Activated CD8-positive, alpha-beta memory T cell treated with anti-CD3 and anti-CD28 coated beads, Interleukin-2, amount 10 ng/mL, durations not matched to agents 7 days and 5 days (primary cell): ENCODE measurements around the gene ELF2. TPM values are rescaled to one million over a fixed set of nuclear protein-coding genes. Genes with fewer than 3 reads are reported as not detected.
"Not testable (repeated sequence)": the region's sequence is repeated elsewhere in the genome, so short reads cannot be mapped to it uniquely, and the experiment has no call there.

Experiments used
- ATAC-seq: fragments of 150-1000 bp; cut with Tn5 transposase; one replicate; pipeline ENCODE4 v1.10.0; 2021; ENCODE audit warnings: moderate library complexity
- CTCF ChIA-PET: fragments of 350-600 bp; sonication (Branson Sonifier 250); formaldehyde crosslinking; loops from one replicate; lab custom pipeline; 2021; ENCODE audit warnings: antibody characterized with exemption; lab: Charles Lee
- DNase-seq: peaks from one replicate; pipeline ENCODE4 v3.0.0-alpha.2; 2020
- H3K27ac Mint-ChIP-seq: one replicate; pipeline ENCODE4 v1.8.0; 2021; ENCODE audit warnings: mild to moderate bottlenecking, mixed read lengths
- H3K27me3 Mint-ChIP-seq: one replicate; pipeline ENCODE4 v1.8.0; 2021; ENCODE audit warnings: mixed read lengths
- H3K36me3 Mint-ChIP-seq: one replicate; pipeline ENCODE4 v1.8.0; 2021; ENCODE audit warnings: mild to moderate bottlenecking, mixed read lengths
- H3K4me1 Mint-ChIP-seq: one replicate; pipeline ENCODE4 v1.8.0; 2021; ENCODE audit warnings: mixed read lengths
- H3K4me3 Mint-ChIP-seq: one replicate; pipeline ENCODE4 v1.8.0; 2021; ENCODE audit warnings: mild to moderate bottlenecking, moderate library complexity, mixed read lengths
- H3K9me3 Mint-ChIP-seq: one replicate; pipeline ENCODE4 v1.8.0; 2022; ENCODE audit warnings: low read depth, mixed read lengths
- total RNA-seq, 2 experiments: library from RNA; stranded (reverse); gene quantifications; one replicate each; pipeline ENCODE4 v1.2.3, GENCODE V29; 2021

Gene ELF2
- total RNA-seq, 2 experiments from 2014 or later = 27.3 to 39.8 TPM

GRCh38 chr4:139115226-139115625 is 61.8 kb downstream of the ELF2 start:
- DNase-seq = no peak
- Mint-ChIP-seq H3K27me3 (no peaks in the 10 kb centered on the region), H3K27ac (no peak overlapping the region), H3K4me1 (no peaks in the 10 kb centered on the region), H3K36me3 (peaks cover 5% of the 10 kb centered on the region), H3K9me3 (no peaks in the 10 kb centered on the region), H3K4me3 (no peak overlapping the region)
- ATAC-seq = no peak
- CTCF ChIA-PET = no interaction called here

GRCh38 chr4:139114795-139115194 is 62.2 kb downstream of the ELF2 start:
- H3K4me3 Mint-ChIP-seq, ATAC-seq, H3K4me1 Mint-ChIP-seq, H3K9me3 Mint-ChIP-seq, H3K36me3 Mint-ChIP-seq, H3K27ac Mint-ChIP-seq, H3K27me3 Mint-ChIP-seq, DNase-seq, CTCF ChIA-PET: not testable (repeated sequence)

GRCh38 chr4:139112650-139113049 is 64.4 kb downstream of the ELF2 start:
- peaks cover 5% of the 10 kb centered on the region for H3K36me3 Mint-ChIP-seq
- H3K4me3 Mint-ChIP-seq = no peak overlapping the region
- DNase-seq (no peak), ATAC-seq (no peak)
- H3K27ac Mint-ChIP-seq = no peak overlapping the region
- CTCF ChIA-PET = no interaction called here
- H3K9me3 Mint-ChIP-seq = no peaks in the 10 kb centered on the region
- H3K27me3 Mint-ChIP-seq = no peaks in the 10 kb centered on the region
- no peaks in the 10 kb centered on the region for H3K4me1 Mint-ChIP-seq

GRCh38 chr4:139108567-139109128 is 68.4 kb downstream of the ELF2 start:
- H3K9me3 Mint-ChIP-seq = no peaks in the 10 kb centered on the region
- H3K27me3 Mint-ChIP-seq = no peaks in the 10 kb centered on the region
- ATAC-seq (no peak), DNase-seq (no peak)
- H3K27ac Mint-ChIP-seq = no peak overlapping the region
- H3K36me3 Mint-ChIP-seq = no peaks in the 10 kb centered on the region
- H3K4me1 Mint-ChIP-seq = no peaks in the 10 kb centered on the region
- no peak overlapping the region for H3K4me3 Mint-ChIP-seq
- CTCF ChIA-PET = interaction anchor here (1.1 kb wide), 1 partner anchor 10 kb away, joined by 3 read pairs; no protein-coding TSS in a partner anchor

GRCh38 chr4:139099366-139099982 is 77.5 kb downstream of the ELF2 start:
- DNase-seq (peak; percentile 81), ATAC-seq (peak; percentile 81)
- CTCF ChIA-PET = interaction anchor here (0.7 to 6.5 kb wide), 14 partner anchors 15 to 377 kb away, joined by 3 to 44 read pairs (median 3); partner anchors contain the start of gene NAA15
- no peaks in the 10 kb centered on the region for H3K9me3 Mint-ChIP-seq
- H3K4me1 Mint-ChIP-seq = peaks cover 4% of the 10 kb centered on the region
- H3K4me3 Mint-ChIP-seq = no peak overlapping the region
- H3K27me3 Mint-ChIP-seq = no peaks in the 10 kb centered on the region
- no peaks in the 10 kb centered on the region for H3K36me3 Mint-ChIP-seq
- no peak overlapping the region for H3K27ac Mint-ChIP-seq

GRCh38 chr4:139092271-139092670 is 84.7 kb downstream of the ELF2 start:
- no peak for ATAC-seq
- no peaks in the 10 kb centered on the region for H3K9me3 Mint-ChIP-seq
- no peaks in the 10 kb centered on the region for H3K27me3 Mint-ChIP-seq
- no peak overlapping the region for H3K4me3 Mint-ChIP-seq
- no peak for DNase-seq
- H3K27ac Mint-ChIP-seq = no peak overlapping the region
- CTCF ChIA-PET = interaction anchor here (1.7 kb wide), 1 partner anchor 76 kb away, joined by 5 read pairs; the partner anchor contains the start of gene NOCT
- H3K4me1 Mint-ChIP-seq = peaks cover 4% of the 10 kb centered on the region
- H3K36me3 Mint-ChIP-seq = no peaks in the 10 kb centered on the region

- Mint-ChIP-seq H3K27ac (peak overlapping the region; percentile 78), H3K9me3 (no peaks in the 10 kb centered on the region), H3K27me3 (no peaks in the 10 kb centered on the region), H3K4me1 (peaks cover 33% of the 10 kb centered on the region), H3K4me3 (peak overlapping the region; percentile 99), H3K36me3 (peaks cover 13% of the 10 kb centered on the region)
- CTCF ChIA-PET = interaction anchor here (0.9 to 2.2 kb wide), 6 partner anchors 13 to 211 kb away, joined by 3 to 18 read pairs (median 6); no protein-coding TSS in a partner anchor
- ATAC-seq (no peak), DNase-seq (no peak)
Measured at GRCh38 chr4:139085141-139085540, 91.9 kb downstream of the ELF2 start.

GRCh38 chr4:139084804-139085093 is 92.3 kb downstream of the ELF2 start:
- DNase-seq = no peak
- no peaks in the 10 kb centered on the region for H3K27me3 Mint-ChIP-seq
- H3K27ac Mint-ChIP-seq = peak overlapping the region; percentile 78
- no peak for ATAC-seq
- peaks cover 16% of the 10 kb centered on the region for H3K36me3 Mint-ChIP-seq
- CTCF ChIA-PET = interaction anchor here (1.5 to 2.2 kb wide), 3 partner anchors 15 to 92 kb away, joined by 3 to 7 read pairs (median 7); no protein-coding TSS in a partner anchor
- no peaks in the 10 kb centered on the region for H3K9me3 Mint-ChIP-seq
- peaks cover 36% of the 10 kb centered on the region for H3K4me1 Mint-ChIP-seq
- peak overlapping the region; percentile 99 for H3K4me3 Mint-ChIP-seq

- Mint-ChIP-seq H3K4me3 (peak overlapping the region; percentile 99), H3K27me3 (no peaks in the 10 kb centered on the region), H3K4me1 (peaks cover 34% of the 10 kb centered on the region), H3K9me3 (no peaks in the 10 kb centered on the region), H3K27ac (peak overlapping the region; percentile 98), H3K36me3 (peaks cover 17% of the 10 kb centered on the region)
- DNase-seq (peak; percentile 88), ATAC-seq (peak; percentile 62)
- CTCF ChIA-PET = interaction anchor here (1.0 to 2.2 kb wide), 5 partner anchors 11 to 95 kb away, joined by 3 to 7 read pairs (median 5); no protein-coding TSS in a partner anchor
Measured at GRCh38 chr4:139083956-139084803, 92.8 kb downstream of the ELF2 start.

GRCh38 chr4:139083607-139083955 is 93.4 kb downstream of the ELF2 start:
- H3K27ac Mint-ChIP-seq = peak overlapping the region; percentile 98
- H3K27me3 Mint-ChIP-seq = no peaks in the 10 kb centered on the region
- CTCF ChIA-PET = interaction anchor here (1.0 to 2.2 kb wide), 5 partner anchors 11 to 95 kb away, joined by 3 to 7 read pairs (median 5); no protein-coding TSS in a partner anchor
- DNase-seq (peak; percentile 78), ATAC-seq (peak; percentile 37)
- no peaks in the 10 kb centered on the region for H3K9me3 Mint-ChIP-seq
- H3K4me1 Mint-ChIP-seq = peaks cover 32% of the 10 kb centered on the region
- H3K4me3 Mint-ChIP-seq = peak overlapping the region; percentile 99
- H3K36me3 Mint-ChIP-seq = peaks cover 17% of the 10 kb centered on the region

GRCh38 chr4:139082750-139083606 is 94.0 kb downstream of the ELF2 start:
- Mint-ChIP-seq H3K9me3 (no peaks in the 10 kb centered on the region), H3K36me3 (peaks cover 17% of the 10 kb centered on the region), H3K4me3 (peak overlapping the region; percentile 99), H3K4me1 (peaks cover 34% of the 10 kb centered on the region), H3K27me3 (no peaks in the 10 kb centered on the region), H3K27ac (peak overlapping the region; percentile 98)
- DNase-seq = peak; percentile 98
- CTCF ChIA-PET = interaction anchor here (1.0 to 6.1 kb wide), 3 partner anchors 52 to 213 kb away, joined by 5 to 53 read pairs (median 5); no protein-coding TSS in a partner anchor
- peak; percentile 90 for ATAC-seq

GRCh38 chr4:139078926-139079325 is 98.1 kb downstream of the ELF2 start:
- Mint-ChIP-seq H3K9me3 (no peaks in the 10 kb centered on the region), H3K4me1 (peaks cover 34% of the 10 kb centered on the region), H3K4me3 (no peak overlapping the region), H3K27me3 (no peaks in the 10 kb centered on the region), H3K27ac (no peak overlapping the region), H3K36me3 (peaks cover 15% of the 10 kb centered on the region)
- ATAC-seq = no peak
- CTCF ChIA-PET = interaction anchor here (1.0 to 6.1 kb wide), 5 partner anchors 9 to 217 kb away, joined by 3 to 53 read pairs (median 3); no protein-coding TSS in a partner anchor
- DNase-seq = no peak
